ENCODE results near the gene TEX44.

The TEX44 gene

GRCh38 chr2:231634951-231635875 lies 42.5 kb downstream of the TEX44 start:
- DNase-seq: no peak

GRCh38 chr2:231640241-231640640 lies 47.6 kb downstream of the TEX44 start:
- no peak for DNase-seq

- DNase-seq: no peak
Observed at GRCh38 chr2:231640641-231641111, 48.0 kb downstream of the TEX44 start.

- no peak for DNase-seq
Observed at GRCh38 chr2:231642631-231643494, 50.2 kb downstream of the TEX44 start.

- DNase-seq: no peak
Observed at GRCh38 chr2:231643495-231643888, 50.8 kb downstream of the TEX44 start.
